Fibroblast of skin of back (primary cell): Measurements from ENCODE around the gene UBE2J2. TPM values are rescaled to one million over a fixed set of nuclear protein-coding genes. Genes with fewer than 3 reads are reported as not detected.
A peak's percentile ranks its signal among the peaks of the same experiment; 100 is the strongest.
"Not testable (repeated sequence)": the region's sequence is repeated elsewhere in the genome, so short reads cannot be mapped to it uniquely, and the experiment has no call there.

Source experiments
- DNase-seq: peaks from one replicate; pipeline ENCODE4 v3.0.0-alpha.2; 2013
- polyA plus RNA-seq, 2 experiments: library from polyadenylated mRNA; unstranded; fragments of 120-200 nt; gene quantifications; one replicate each; pipeline ENCODE4 v1.2.1, GENCODE V29; 2013; ENCODE audit not compliant: insufficient read length in 2 of 2

UBE2J2 gene
- 79.4 TPM for polyA plus RNA-seq (2013, experiment 1 of 2; ENCODE audit: insufficient read length)
- 56.9 TPM for polyA plus RNA-seq (2013, experiment 2 of 2; ENCODE audit: insufficient read length)

DNA sequence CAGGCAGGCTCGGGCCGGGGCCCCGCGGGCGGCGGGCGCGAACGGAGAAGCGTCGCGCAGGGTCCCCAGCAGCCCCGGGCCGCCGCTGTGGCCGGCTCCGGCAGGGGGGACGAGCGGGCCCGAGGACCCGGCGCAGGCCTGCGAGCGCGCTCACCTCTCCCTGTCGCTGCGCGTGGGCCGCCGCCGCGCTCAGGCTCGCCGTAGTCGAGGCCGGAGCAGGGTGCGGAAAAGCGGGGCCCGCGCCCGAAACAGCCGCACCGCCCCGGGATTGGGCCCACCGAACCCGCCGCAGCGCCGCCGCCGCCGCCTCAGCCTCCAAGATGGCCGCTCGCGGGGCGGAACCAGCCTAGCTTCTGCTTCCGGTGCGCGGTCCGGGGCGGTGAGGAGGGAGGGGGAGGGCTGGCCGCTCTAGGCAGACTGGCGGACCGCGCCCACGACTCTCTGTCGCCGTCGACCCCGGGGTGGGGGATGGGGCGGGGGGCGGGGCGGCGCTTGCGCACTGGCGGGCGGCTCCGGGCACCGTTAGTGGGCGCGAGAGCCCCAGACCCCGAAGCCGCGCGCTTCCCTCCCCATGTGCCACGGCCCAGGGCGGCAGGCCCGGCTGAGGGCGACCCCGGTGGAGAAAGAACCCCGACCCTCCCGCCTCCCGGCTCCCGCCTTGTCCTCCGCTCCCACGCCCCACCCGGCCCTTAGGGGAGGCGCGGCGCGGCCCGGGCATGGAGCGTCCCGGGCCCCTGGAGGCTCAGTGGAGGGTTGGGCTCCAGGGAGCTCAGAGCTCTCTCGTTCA is at the start of gene UBE2J2:
TSS of gene UBE2J2 (minus strand) at position 343 of the 787 bp plus-strand sequence. CDS start 5,862 bp downstream, outside the sequence.
- peak; percentile 88 for DNase-seq

DNA sequence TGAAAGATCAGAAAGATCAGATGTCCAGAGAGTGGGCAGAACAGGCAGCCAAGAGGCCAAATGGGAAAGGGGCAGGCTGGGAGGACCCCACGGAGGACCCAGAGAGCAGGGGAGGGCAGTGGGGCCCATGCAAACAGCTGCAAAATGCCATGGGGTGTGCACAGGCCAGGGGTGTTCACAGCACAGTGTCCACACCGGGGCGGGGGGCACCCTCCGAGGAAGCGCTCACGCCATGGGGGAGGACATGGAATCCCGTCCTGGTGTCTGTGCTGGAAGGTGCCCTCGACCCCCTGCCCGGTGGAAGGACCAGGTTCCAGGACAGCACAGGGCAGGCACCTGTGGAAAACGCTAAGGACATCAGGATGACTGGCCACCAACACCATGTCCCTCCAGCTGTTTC is 49.3 kb upstream of the UBE2J2 start:
- DNase-seq, result no peak

DNA sequence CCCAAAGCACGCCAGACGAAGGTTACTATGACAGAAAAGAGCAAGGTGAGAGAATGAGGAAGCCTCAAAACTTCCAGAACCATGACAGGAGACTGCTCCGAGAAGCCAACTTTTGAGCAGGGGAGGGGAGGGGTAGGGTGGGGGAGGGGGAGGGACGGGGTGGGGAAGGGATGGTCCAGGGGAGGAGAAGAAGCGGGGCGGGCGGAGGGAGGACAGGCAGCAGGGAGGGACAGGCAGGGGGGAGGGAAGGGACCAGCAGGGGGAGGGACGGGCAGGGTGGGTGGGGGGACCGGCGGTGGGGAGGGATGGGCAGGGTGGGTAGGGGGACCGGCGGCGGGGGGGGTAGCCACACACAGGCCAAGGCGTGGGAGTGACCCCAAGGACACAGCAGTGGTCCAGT is 48.8 kb upstream of the UBE2J2 start:
- no peak for DNase-seq

DNA sequence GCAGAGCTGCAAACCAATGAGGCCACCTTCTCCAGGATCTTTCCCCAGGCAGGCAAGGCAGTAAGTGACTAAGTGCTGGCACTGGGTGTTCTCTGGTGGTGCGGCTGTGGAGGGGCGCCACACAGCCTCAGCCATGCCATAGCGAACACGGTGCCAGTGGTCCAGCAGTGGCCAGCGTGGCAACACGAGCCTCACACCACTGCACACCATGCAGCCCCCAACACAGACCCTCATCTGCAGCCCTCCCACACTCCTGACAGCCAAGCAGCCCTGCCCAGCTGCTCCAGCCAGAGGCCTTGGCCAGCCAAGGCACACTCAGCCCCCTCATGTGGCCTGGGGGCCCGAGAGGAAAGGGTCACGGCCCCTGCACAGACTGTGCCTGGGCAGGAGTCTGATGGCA is 47.8 kb upstream of the UBE2J2 start:
- no peak for DNase-seq

DNA sequence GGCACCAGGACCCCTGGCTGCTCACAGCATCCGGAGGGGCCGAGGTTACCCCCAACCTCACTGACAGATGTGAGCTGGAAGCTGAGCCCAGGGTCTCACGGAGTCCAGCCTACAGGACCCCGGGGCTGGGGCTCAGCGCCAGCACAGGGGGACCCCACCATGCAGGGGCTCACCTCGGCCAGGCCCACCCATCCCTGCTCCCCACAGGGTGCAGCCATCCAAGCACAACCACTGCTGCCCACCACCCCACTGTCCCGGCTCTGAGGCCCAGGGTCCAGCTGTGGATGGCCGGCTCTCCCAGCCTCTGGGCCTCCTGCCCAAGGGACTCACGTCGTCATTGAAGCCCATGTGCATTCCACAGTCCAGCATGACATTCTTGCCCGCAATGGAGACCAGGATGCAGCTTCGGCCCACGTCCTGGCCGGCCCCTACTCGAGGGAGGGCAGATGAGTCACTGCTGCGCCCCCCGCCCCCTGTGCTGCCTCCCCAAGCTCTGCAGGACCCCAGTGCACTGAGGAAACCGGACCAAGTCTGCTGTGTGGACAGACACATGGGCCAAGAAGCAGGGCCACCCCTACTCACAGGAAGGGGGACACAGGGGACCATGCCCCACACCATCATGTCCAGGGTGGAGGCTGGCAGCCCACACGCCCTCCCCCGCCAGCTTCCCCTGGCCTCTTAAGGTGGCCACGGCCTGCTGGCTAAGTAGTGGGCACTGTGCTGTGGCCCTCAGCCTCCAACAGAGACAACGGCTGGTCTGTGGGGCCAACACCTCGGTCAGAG is 47.2 kb upstream of the UBE2J2 start:
- DNase-seq, result no peak

GRCh38 chr1:1319646-1319941 is 45.9 kb upstream of the UBE2J2 start:
- no peak for DNase-seq

- DNase-seq, result no peak
Measured at GRCh38 chr1:1318777-1319645, 45.4 kb upstream of the UBE2J2 start.

- peak; percentile 83 for DNase-seq
Measured at GRCh38 chr1:1318131-1318652, 44.5 kb upstream of the UBE2J2 start.

DNA sequence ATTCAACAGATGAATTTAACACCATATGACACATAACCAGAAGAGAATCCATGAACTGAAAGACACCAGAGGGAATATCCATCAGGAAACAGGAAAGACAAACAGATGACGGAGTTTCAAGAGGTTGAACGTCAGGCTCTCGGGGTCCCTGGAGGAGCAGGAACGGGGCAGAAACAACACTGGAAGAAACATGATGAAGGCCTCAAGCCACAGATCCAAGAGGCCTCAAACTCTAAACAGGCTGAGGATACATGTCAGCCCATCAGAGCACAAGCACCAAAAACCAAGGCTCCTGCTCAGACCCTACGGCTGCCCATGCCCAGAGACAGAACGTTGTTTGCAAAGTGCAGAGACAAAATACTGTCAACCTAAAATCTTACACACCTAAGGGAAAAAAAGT is 43.8 kb upstream of the UBE2J2 start:
- no peak for DNase-seq

GRCh38 chr1:1316199-1316598 is 42.5 kb upstream of the UBE2J2 start:
- not testable (repeated sequence) for DNase-seq

GRCh38 chr1:1315435-1315954 is 41.8 kb upstream of the UBE2J2 start:
- no peak for DNase-seq

- no peak for DNase-seq
Measured at GRCh38 chr1:1314678-1315335, 41.2 kb upstream of the UBE2J2 start.

DNA sequence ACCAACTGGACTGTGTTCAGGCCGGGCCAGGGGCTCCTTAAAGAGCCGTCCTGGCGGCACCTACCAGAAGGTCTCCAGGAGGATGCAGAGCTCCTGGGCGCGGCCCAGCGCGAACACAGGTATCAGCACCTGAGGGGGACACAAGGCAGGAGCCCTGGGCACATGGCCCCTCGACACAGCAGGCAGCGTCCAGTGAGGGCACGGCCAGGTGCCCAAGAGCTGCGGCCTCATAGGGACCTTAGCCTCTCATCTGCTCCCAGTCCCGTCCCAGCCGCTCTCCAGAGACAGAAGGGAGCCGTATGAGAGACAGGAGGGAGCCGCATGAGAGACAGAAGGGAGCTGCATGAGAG is 40.6 kb upstream of the UBE2J2 start:
- DNase-seq, result no peak

GRCh38 chr1:1313500-1314236 is 40.0 kb upstream of the UBE2J2 start:
- no peak for DNase-seq

GRCh38 chr1:1312450-1313314 is 39.0 kb upstream of the UBE2J2 start:
- DNase-seq, result no peak

DNA sequence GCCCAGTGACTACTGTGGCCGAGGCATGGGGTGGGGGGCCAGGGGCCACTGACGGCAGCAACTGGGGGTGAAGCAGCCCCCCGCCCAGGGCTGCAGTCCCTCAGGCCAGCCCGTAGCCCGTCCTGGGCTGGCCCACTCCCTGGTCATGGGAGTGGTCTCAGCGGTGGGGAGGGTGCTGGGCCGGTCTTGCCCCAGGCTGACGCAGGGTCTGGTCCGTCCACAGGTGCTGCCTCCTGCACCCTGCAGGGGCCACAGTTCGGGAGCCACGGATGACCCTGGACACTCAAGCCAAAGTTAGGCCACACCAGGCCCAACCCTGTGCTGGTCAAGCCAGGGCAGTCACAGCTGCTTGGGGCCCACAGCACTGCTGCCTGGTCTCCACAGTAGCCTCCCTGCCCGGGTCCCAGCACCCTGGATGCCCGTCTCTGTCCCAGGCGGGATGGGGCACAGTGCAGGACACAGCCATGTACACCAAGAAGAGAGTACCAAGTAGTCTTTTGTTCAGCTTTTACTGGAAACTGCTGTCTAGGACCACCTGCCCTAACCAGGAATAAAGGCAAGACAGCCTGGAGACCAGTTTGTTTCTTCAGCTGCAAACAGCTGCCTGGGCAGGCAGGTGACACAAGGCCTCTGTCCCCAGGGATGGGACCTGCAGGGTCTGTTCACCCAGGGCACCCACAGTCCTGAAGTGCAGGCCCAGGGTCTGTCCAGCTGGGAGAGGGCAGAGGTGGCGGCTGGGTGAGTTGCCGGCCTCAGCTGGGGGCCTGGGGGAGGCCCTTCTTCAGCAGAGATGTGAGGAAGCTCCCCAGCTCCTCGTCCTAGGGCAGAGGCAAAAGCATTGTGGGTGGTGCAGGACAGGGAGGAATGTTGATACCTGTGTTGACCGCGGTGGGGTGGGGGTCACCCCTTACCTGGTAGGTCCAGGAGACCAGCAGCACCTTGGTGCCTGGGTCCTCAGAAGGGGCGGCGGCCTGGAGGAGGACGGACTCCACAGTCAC is 37.8 kb upstream of the UBE2J2 start:
- DNase-seq, result no peak

- no peak for DNase-seq
Measured at GRCh38 chr1:1310476-1311053, 36.9 kb upstream of the UBE2J2 start.

- no peak for DNase-seq
Measured at GRCh38 chr1:1310109-1310385, 36.4 kb upstream of the UBE2J2 start.
